HG03469 (cell line): ENCODE measurements around the gene MAPKBP1.
"Not testable (repeated sequence)": the region's sequence is repeated elsewhere in the genome, so short reads cannot be mapped to it uniquely, and the experiment has no call there.

Experiments used
- ATAC-seq: cut with Tn5 transposase; IDR thresholded peaks from one replicate; pipeline ENCODE4 v1.9.1; 2021; ENCODE audit warnings: mild to moderate bottlenecking, moderate library complexity, moderate number of reproducible peaks; ENCODE audit not compliant: unreplicated experiment

The MAPKBP1 gene, protein sequence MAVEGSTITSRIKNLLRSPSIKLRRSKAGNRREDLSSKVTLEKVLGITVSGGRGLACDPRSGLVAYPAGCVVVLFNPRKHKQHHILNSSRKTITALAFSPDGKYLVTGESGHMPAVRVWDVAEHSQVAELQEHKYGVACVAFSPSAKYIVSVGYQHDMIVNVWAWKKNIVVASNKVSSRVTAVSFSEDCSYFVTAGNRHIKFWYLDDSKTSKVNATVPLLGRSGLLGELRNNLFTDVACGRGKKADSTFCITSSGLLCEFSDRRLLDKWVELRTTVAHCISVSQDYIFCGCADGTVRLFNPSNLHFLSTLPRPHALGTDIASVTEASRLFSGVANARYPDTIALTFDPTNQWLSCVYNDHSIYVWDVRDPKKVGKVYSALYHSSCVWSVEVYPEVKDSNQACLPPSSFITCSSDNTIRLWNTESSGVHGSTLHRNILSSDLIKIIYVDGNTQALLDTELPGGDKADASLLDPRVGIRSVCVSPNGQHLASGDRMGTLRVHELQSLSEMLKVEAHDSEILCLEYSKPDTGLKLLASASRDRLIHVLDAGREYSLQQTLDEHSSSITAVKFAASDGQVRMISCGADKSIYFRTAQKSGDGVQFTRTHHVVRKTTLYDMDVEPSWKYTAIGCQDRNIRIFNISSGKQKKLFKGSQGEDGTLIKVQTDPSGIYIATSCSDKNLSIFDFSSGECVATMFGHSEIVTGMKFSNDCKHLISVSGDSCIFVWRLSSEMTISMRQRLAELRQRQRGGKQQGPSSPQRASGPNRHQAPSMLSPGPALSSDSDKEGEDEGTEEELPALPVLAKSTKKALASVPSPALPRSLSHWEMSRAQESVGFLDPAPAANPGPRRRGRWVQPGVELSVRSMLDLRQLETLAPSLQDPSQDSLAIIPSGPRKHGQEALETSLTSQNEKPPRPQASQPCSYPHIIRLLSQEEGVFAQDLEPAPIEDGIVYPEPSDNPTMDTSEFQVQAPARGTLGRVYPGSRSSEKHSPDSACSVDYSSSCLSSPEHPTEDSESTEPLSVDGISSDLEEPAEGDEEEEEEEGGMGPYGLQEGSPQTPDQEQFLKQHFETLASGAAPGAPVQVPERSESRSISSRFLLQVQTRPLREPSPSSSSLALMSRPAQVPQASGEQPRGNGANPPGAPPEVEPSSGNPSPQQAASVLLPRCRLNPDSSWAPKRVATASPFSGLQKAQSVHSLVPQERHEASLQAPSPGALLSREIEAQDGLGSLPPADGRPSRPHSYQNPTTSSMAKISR (N-terminal part only)

DNA sequence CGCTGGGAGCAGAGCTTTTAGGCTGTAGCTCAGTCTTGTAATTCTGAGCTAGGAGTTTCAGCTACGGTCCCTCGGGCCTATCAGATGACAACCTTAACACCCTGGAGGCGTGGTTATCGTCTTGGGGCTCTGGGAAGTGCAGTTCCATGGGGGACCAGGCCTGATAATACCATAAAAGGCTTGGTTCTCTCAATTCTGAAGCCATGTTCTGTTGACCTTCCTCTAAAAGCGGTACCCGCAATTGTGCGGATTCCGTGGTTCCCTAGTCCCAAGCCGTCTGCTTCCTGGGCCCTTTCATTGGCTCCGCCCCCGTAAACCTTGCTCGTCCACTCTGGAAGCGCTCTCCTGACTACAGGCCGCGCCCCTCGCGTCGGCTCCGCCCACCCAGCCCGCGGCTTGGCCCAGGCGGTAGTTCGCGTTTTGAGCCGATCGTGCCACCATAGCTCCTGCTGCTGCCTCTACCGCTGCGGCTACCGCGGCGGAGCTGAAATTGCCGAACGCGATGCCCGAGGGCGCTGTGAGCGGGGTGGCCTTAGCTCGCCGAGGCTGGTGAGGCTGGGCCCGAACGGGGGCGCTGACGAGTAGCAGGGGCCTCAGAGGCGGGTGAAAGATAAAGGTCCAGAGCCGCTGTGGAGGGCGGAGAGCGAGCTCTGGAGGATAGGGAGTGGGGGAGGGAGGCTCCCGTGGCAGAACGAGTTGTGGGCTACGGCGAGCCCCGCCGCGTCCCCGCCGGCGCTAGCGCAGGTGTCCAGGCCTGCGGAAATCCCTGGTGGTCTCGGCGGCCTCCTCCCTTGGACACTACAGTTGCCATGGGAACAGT, at the start of gene MAPKBP1:
MAPKBP1 (plus strand) TSS at position 423 of the 820 bp plus-strand sequence. CDS start 792 bp downstream, outside the sequence.
- ATAC-seq, result peak; percentile 65

DNA sequence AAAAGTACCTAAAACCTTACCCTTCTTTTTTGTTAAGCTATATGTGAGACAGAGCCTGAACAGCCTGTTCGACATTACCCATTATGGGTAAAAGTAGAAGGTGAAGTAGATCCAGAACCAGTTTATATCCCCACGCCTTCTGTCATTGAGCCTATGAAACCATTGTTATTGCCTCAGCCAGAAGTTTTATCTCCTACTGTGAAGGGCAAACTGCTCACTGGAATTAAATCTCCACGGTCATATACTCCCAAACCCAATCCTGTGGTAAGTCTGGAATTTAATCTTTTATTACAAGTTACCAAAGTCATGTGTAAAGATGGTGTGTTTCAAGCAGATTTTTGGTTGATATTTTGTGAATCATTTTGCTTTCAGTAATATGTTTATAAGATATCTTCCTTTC, 47.1 kb upstream of the MAPKBP1 start:
- no peak for ATAC-seq

DNA sequence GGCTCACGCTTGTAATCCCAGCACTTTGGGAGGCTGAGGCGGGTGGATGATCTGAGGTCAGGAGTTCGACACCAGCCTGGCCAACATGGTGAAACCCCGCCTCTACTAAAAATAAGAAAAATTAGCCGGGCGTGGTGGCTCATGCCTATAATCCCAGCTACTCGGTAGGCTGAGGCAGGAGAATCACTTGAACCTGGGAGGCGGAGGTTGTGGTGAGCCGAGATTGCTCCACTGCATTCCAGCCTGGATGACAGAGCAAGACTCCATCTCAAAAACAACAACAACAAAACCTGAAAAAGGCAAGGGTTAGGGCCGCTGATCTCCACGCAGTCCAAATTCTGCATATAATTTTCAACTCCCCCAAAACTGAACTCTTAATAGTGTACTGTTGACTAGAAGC, 46.2 kb upstream of the MAPKBP1 start:
- ATAC-seq, result not testable (repeated sequence)

DNA sequence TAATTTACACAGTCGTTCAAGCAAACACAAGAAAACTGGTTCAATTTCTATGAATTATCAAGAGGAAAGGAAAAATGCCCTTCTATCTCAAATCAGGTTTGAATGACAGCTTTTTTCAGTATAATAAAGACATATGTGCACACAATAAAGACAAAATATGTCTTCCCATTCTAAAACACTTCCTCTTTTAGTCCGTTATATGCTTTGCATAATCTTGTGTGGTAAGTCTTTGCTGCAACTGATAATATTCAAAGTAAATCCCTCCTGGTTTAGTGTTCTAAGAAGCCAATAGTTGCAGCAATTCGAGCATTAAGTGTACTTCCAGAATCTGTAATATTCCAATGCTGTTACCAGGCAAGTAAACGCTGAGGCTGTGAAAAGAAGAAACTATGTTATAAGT, 43.7 kb upstream of the MAPKBP1 start:
- ATAC-seq, result no peak

DNA sequence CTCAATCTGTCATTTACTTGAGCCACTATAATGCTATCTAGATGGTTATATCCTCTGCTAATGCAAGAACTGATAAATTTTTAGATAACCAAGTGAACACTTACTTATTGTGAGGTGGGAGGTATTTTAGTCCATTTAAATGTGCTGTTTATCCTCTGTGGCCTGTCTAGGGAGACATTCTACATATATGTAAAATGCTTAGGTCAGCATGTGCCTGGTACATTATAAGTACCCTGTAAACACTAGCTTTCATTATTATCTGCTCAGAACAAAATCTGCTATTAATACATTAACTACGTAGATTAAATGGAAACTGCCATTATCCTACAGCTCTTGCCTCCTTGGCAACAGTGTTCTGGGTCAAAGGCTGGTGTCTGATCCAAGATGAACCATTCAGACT, 41.8 kb upstream of the MAPKBP1 start:
- ATAC-seq, result no peak

DNA sequence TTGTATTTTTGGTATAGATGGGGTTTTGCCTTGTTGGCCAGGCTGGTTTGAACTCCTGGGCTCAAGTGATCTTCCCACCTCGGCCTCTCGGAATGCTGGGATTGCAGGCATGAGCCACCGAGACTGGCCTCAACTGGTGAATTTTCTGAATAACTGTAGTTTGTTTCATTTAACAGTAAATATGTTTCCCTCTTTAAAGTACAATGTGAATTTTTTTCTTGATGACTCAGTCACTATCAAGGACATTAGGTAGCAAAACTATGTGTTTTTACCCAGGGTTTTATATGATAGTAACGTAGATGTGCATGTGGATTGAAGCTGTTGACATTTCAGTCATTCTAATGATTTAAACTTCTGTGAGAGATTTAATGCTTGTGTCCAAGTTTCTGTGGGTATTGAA, 40.2 kb upstream of the MAPKBP1 start:
- no peak for ATAC-seq

DNA sequence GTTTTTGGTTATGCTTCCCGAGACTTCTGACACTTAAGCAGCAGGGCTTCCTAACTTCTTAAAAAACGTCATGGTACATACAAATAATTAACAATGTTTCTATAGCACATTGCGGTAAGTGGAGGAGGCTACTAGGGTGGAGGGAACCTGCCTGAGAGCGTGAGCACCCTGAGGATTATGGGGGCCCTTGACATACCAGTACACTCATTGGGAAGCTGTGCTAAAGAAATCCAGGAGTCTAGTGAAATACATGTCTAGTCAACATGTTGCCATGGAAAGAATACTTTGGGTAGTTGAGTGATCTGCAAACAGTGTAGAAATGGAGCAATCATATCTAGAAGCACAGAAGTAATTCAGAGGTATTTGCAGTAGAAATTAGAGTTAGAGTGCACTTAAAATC, 39.2 kb upstream of the MAPKBP1 start:
- ATAC-seq, result no peak

DNA sequence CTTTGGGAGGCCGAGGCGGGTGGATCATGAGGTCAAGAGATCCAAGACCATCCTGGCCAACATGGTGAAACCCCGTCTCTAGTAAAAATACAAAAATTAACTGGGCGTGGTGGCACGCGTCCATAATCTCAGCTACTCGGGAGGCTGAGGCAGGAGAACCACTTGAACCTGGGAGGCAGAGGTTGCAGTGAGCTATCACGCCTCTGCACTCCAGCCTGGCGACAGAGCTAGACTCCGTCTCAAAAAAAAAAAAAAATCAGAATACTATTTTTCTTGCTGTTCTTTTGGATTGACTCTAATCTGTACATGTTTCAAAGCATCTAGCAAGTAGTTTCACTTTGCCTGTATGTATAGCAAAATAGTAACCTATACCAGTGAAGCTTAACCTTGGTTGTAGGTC, 38.8 kb upstream of the MAPKBP1 start:
- ATAC-seq, result not testable (repeated sequence)

DNA sequence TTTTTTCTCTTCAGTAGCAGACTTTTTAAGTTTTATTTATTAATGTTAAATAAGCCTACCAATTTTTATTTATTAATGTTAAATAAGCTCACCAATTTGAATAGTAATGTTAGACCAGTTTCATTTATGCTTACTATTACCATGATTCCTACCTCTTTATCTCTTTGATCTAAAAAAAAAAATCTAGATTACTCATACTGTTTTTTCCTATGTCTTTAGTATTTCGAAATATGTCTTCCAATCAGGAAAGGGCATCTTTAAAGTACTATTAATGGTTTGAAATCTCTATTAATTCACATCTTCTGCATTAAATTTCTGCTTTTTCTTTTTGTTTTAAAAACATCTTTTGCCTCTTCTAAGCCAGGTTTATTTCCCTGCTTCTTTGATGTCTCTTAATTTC, 27.5 kb upstream of the MAPKBP1 start:
- ATAC-seq, result no peak

DNA sequence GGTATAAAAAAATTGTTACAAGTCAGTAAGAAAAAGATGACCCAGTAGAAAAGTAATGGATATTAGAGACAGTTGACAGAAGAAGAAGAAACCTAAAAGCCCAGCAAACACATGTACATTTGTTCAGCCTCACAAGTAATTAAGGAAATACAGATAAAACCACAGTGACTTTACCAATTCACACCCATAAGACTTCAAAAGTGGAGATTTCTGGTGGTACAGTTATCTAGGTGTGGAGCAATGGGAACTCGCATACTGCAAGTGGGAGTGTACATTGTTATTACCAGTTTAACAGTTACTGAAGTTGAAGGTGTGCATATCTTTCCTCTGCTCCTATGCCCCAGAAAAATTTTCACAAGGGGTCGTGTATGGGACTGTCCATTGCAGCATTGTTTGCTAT, 18.1 kb upstream of the MAPKBP1 start:
- ATAC-seq, result no peak

DNA sequence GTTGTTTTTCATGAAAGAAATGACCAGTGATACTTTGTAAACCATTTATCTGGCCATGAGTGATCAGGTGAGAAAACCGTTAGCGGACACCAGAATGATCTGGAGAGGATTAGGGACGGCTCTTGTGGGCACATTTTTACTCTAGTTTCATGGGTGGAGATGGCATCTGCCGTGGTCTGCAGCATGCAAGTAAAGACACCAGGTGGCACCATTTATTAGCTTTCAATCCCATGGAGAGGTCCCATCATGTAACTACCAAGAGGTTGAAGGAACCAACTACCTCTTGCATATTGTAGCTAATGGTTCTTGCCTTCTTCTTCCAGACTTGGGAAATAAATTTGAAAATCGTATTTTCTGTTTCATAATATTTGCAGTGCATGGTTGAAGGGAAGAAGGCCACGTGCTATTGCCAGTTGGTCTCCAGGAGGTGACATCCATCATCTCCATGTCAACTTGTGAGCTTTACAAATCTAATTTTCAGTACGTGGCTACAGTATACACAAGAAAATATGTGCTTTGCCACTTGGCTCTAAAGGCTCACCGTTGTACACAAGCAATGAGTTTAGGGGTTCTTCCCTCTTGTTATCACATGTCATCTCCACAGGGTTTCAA, 1.5 kb upstream of the MAPKBP1 start:
- no peak for ATAC-seq

DNA sequence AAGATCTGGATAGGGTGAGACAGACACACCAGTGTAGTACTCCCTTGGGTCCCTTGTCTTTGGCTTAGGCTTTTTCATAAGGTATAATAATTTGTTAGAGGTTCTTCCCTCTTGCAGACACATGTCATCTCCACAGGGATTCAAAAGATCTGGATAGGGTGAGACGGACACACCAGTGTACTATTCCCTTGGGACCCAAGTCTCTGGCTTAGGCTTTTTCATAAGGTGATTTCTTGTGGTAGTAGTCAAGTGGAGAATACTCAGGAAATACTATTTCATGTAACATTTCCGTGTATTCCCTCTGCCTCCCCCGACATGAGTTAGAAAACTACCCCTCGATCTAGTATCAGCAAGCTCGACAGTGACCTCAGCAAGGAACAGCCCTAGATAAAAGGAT, 954 bp upstream of the MAPKBP1 start:
- no peak for ATAC-seq

DNA sequence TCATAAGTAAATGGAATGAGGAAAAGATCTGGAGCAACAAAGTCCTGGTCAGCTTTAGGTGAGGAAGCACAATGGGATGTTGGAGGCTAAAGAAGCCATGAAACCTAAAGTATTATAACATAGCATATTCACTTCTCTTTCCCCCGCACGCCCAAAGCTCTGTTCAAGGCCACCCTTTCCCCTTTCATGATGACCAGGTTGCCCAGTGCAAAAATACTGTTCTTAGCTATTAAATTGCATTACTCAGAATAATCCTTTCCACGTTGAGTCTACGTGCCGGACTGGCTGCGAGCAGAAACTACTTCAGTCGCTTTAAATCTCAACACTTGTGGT, 589 bp upstream of the MAPKBP1 start:
- ATAC-seq, result no peak

DNA sequence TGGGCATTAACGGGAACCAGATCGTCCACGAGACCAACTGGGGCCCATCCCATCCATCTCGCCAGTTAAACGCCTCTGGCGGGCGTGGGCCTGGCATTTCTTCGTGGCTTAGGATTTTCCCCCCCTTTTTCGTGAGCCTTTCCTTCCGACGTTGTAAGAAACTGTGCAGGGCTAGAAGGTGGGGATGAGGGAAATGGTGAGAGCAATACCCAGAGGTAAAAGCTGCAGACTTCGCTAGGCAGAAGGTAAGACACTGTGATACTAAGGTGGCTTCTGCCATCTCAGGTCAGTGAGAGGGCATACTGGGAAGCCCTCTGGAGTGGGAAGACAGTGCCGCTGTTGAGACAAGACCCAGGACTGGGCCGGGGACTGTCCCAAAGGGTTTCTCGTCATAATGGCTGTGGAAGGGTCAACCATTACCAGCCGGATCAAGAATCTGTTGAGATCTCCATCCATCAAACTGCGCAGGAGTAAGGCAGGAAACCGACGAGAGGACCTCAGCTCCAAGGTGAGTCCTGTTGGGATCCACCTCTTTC, 666 bp downstream of the MAPKBP1 start:
- ATAC-seq, result no peak

DNA sequence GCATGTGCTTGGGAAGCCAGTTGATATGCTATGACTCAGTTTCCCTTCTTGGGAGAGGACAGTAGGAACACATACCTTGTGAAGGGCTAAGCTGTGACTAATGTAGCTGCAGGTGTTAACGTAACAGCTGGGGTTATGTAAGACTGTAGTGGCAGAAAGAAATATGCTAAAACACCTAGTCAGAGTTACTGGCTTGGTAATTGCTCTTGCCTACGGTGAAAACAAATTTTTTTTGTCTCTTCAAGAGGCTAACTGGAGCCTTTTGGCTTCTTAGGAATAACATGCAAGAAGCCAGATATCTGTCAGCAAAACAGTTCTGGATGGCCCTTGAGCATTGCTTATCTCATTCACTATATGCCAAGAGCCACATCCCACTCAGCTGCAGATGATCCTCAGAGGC, 1.4 kb downstream of the MAPKBP1 start:
- no peak for ATAC-seq

DNA sequence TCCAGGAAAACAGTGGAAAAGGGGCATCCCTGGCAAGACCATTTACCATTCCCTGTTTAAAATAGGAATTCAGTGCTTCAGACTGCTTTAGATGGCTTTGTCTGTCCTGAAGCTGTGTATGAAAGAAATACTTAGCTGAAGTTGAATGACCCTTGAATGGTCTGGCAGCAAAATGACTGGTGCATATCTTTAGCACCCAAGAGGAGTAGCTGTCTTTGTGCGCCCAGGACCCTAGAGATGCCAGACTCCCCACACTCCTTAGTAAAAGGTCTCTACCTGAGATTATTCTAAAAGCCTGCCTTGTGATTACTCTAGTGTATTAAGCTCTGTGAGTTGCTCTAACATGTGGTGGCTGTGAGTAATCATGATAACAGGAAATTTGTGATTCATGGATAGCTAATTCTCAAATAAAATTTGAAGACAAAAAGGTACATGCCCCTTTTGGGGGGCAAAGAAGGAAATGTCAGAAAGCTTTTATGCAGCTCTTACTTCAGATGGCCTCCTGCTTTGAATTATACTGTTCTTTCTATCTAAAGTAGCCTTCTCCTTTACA, 3.2 kb downstream of the MAPKBP1 start:
- ATAC-seq, result no peak

DNA sequence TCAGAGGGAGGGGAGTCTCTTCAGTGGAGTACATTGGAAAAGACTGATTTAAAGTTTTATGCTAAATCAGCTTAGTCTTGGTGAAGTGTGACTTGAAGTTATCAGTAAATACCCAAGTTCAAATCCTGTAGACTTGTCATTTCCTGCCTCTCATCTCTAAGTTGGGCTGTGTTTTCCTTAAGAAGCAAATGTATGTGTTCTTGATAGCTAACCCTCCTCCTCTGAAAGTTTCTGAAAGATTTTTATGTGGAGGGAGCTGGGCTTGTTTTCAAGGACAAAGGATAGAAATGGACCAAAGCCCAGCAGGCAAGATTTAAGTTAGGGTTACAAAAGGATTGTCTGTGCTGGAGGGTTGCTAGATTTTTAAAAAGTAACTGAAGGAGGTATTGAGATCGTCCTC, 4.2 kb downstream of the MAPKBP1 start:
- ATAC-seq, result no peak

DNA sequence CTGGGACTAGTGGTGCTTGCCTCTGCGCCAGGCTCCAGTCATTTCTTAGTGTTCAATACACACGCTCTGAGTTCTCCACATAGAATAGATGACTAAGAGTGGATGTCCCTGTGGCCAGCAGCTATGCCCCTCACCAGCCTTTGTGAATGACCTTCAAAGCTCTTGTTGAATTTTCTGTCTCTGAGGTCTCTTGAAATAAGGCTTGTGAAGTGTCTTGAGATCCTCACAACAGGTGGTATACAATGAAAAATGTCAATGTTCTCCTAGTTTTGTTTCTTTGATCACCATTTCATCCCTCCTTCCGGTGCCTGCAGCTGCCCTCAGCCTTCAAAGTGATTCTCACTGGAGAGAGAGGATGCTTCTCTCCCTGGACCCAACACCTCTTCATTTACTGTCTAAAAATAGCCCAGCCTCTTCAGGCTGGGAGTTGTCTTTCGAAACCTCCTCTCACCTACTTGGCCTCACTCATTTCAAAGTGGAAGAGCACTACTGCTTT, 5.4 kb downstream of the MAPKBP1 start:
- no peak for ATAC-seq

DNA sequence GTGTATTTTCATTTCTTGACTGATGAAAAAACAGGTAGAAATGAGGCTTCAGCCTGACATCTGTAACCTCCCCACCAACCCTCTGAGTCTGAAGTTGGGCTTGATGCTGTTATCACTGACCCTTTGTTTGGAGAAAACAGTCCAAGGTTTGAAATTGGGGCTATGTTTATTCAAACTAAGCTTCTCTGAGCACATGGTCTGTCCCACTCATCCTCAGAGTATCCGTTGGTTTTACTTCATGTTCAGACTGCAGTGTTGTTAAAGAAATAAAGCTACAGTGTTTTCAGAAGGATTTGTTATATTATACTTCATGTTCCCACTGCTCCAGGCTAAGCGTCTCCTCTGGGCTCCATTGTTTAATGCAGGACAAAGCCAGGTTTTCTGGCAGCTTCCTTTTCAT, 6.0 kb downstream of the MAPKBP1 start:
- ATAC-seq, result no peak
